HG03342 (cell line): ENCODE data around the gene SH2D1A.
A peak's percentile ranks its signal among the peaks of the same experiment; 100 is the strongest.
"Not testable (repeated sequence)": the region's sequence is repeated elsewhere in the genome, so short reads cannot be mapped to it uniquely, and the experiment has no call there.

Experiments used
- ATAC-seq: cut with Tn5 transposase; IDR thresholded peaks from one replicate; pipeline ENCODE4 v1.9.1; 2021; ENCODE audit warnings: mild to moderate bottlenecking, moderate library complexity; ENCODE audit not compliant: unreplicated experiment

Gene SH2D1A

DNA sequence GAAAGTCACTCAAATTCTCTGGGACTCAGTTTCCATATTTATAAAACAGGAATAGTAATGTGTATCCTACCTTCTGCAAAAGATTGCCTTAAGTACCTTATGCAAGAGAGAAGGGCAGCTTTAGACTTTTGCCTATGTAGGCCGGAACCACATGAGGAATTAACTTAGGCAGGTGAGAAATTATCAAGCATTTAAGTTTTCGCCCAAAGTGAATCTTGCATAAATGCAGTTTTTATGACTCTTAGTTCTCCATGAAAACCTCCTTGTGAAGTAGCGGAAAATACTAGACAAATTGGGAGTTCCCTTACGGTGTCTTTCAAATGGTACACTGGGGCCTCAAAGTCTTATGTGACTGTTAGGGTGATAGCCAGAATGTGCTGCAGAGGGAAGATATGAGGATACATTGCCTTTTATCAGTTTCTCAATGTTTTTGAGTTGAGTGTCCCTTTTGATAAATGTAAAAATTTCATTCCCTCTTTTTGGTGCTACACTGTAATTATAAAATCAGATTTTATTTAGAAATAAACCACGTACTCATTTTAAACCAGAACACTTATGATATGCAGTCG is 2.6 kb downstream of the SH2D1A start:
- ATAC-seq: no peak

DNA sequence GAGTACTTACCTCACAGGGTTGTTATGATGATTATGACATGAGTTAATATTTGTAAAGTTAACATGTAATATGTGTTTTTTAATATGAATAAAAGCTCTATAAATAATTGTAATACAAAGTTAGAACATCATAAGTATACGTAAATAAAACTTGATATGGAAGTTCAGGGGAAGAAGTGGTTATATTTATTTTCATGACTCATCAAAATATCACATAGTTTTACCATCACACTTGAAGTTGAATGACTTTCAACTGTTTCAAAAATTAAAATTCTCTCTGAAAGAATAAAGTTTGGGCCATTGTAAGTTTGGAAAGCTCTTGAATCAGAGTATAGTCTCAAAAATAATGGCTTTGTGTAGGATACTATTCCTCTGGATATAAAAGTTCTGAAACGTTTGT is 8.3 kb downstream of the SH2D1A start:
- ATAC-seq: no peak

DNA sequence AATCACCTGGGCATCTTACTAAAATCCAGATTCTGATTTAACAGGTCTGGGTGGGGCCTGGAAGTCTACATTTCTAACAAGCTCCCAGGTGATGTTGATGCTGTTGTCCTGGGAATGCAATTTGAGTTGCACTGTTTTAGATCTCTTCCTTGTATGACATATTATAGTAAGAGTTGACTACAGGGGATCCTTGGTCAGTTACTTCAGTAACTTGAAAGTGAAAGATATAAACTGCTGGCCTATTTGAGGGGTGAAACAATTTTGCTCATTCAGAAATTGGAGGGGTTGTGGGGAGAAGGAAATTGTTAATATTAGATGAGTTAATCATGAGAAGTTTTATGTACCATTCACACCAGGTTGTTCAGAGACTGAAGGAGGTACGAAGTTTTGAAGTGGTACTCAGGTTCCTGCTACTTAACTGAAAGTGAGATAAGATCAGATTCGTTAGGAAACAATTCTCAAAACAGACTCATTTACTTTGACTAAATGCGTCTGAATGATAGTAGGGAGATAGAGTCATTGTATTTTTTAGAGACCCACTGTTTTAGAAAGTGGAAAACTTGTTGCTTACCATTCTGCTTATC is 12.5 kb downstream of the SH2D1A start:
- peak; percentile 57 for ATAC-seq

DNA sequence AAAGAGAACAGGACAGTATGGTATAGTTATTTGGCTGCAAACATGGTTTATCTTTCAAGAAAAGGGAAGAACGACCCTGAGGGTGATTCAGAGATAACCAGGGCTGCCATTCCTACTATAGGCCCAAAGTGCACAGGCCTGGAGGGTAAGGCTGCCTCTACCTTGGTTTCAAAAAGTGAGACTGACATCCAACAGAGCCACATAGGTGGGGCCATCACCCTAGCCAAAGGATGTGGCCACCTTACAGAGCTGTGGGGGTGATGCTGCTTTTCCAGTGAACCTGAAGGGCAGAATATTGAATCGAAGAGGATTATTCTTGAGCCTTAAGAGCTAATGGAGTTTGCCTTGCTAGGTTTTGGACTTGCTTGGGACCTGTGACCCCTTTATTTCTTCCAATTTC is 15.7 kb downstream of the SH2D1A start:
- ATAC-seq: no peak

DNA sequence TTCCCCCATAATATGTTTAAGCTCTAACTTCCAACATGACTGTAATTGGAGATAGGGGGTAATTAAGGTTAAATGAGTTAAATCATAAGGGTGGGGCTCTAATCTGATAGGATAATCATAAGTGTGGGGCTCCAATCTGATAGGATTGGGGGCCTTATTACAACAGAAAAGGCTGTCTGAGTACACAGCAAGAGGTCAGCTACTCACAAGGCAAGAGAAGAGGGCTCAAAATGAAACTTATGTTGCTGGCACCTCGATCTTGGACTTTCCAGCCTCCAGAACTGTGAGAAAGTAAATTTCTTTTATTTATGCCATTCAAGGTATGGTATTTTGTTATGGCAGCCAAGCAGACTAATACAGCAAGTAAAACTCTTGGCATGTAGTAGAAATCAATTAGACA is 16.4 kb downstream of the SH2D1A start:
- ATAC-seq: no peak

DNA sequence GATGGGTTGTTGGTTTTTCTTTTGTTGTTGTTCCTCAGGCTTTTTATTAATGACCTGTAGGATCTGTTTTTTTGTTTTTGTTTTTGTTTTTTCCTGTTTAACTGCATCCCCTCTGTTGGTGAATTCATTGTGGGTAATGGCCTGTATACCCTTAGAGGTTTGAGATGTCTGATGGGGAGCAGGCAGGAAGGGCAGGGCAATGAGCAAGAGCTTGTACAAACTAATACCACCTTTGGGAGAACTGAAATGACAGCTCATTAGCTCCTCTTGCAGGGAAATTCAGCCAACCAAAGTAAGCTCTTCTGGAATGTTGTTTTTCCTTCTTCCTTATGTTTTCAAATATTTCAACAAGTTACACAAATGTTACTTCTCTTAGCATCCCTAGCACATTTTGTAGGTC is 23.4 kb downstream of the SH2D1A start:
- ATAC-seq: no peak

DNA sequence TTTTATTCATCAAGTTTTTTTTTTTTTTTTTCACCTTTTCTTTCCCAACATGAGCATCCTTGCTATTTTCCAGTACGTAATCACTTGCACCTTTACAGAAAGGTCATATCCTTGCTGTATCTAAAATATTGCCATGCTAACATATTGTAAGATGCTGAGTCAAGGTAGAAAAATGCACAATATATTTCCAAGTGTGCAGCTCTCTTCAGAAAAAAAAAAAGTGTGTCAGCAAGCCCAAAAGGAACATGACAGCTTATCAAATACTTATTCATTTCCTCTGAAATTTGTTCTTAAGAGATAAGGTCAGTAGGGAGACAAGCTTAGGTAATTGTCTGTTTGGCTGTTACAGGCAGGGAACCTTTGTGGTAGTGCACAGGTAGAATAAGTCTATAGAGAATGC is 27.0 kb downstream of the SH2D1A start:
- ATAC-seq: no peak

DNA sequence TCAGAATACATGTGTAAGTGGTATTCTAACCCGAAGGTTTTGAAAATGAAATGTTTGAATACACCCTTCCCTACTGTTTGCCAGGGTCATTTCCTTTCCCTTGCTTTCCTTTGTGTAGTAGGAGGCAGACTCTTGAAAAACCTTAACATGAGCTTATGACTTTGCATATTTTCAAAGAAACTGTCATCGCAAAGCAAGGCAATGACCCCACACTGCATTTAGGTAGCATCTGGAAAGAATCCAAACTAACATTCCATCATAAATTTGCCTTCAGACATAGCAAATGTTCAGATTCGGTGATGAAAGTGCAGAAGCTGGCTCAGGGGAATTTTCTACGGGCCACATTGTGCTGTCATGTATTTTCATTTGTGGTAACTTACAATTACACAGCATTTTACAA is 32.3 kb downstream of the SH2D1A start:
- ATAC-seq: no peak

DNA sequence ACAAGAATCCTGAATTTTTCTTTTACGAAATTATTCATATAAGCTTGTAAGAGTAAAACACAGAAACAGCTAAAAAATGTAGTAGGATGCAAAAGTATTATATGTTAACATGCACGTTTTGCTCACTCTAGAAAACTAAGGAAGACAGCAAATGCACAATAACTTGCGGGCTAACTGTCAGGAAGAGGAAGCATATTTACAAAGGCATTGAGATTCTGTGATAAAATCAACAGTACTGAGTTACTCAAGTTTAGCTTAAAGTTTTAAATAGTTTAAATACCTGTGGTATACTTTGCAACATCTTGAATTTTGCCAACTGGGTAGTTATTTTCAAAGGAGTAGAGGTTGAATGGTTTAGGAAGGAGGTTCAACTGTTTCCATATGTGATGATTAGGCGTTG is 37.0 kb downstream of the SH2D1A start:
- ATAC-seq: no peak

DNA sequence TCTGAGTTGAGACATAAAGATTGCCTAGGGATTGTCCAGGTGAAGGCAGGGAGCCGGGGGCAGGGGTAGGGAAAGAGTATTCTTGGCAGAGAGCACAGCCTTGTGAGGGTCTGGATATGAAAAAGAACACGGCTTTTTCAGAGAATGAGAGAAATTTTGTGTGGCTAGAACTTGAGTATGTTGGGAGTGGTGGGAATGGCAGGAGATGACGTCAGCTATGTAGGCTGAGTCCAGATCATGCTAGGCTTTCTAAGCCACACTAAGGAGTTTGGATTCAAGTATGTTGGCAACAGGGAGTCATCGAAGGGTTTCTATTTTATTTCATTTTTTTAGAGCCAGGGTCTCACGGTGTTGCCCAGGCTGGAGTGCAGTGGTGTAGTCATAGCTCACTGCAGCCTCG is 40.0 kb downstream of the SH2D1A start:
- ATAC-seq: no peak

DNA sequence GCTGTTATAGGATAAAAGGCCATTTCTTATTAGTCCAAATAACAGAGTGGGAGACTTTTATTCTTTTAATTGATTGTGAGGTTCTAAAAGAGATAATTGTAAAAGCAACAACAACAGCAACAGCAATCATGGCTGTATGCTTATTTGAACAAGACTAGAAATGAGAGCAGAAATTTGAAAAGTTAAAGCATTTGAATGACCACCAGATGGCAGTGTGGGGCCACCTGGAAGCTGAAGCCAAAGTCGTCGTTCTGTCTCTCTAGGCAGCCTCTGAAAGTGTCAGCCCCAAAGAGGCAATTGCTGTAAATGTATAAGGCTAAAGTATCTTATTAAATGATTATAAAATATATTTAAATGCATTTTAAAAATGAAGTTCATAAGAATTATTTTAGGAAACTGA is 42.2 kb downstream of the SH2D1A start:
- ATAC-seq: peak; percentile 80

DNA sequence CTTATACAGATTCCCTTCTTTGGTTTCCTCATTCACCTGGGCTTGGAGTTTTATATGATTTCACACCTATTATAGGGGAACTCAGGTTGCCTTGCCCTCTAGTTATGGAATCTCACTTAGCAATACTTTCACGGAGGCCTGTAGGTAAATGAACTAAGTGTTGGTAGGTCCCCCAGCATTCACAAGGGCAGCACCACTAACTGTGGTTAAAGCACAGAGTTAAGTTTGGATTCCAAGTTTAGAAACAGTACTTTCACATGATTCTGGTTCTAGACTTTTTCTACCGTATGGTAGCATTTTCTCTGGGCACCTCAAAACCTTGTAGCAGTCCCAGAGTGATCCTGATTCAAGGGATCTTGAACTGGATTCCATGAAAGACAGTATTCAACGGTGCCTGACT is 46.4 kb downstream of the SH2D1A start:
- ATAC-seq: no peak

DNA sequence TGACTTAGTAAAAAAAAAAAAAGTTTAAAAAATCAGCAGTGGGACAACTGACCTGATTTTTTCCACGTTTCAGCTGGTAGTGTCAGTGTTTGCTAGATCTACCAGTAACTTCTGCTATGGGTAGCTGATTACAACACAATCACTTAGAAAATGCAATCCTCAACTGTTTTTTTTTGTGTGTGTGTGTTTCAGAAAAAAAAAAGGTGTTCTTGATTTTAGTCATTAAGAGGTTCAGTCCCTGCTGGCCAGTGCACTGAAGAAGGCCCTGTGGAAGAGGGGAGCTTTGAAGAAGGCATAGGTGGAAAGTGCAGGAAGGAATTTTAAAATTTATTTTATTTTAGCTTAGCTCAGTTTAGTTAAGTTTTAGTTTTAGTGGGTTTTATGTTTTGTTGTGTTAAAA is 46.9 kb downstream of the SH2D1A start:
- ATAC-seq: no peak

DNA sequence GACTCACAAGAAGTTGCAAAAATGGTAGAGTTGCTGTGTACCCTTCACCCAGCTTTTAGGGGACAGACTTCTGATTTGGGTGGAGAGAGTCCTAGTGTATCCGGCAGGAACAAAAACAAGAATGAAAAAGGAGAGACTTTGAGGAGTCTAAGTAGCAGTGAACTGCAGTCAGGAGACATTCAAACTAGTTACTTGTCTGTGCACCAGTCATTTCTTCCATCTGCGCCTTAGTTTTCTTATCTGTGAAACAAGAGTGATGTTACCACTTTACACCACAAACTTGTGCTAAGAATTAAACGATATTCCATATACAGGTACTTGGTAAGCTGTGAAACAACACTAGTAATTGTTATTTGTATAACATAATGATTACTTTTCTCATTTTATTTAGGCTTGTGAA is 47.3 kb downstream of the SH2D1A start:
- no peak for ATAC-seq

DNA sequence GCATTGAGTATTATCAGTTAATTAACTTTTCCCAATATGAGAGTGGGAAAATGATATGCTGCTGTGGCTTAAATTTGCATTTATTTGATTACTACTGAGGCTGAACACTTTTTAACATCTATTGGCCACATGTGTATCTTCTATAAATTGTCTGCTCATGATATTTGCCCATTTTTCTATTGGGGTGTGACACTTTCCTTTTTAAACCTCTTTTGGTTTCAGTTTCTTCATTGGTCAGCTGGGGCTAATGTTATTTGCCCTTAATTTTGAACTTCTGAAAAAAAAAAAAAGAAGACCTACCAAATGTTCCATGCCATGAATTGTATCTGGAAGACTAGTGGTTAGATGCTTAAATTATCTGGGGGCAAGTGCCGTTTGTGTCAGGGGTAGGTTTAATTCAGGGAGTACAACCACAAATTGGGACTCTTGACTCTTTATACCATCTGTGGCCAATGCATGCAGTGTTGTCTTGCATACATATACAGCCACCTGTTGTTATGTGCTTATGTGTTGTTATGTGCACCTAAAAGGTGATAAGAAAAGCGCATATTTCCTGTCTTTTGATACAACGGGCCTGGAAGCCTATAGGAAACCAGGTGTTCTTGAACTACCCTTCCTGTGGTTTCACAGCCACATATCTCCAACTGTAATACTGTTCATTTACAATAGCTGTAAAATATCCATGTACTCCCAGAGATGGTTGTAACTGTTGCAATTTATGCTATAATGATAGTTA is 49.0 kb downstream of the SH2D1A start:
- ATAC-seq: peak; percentile 66

DNA sequence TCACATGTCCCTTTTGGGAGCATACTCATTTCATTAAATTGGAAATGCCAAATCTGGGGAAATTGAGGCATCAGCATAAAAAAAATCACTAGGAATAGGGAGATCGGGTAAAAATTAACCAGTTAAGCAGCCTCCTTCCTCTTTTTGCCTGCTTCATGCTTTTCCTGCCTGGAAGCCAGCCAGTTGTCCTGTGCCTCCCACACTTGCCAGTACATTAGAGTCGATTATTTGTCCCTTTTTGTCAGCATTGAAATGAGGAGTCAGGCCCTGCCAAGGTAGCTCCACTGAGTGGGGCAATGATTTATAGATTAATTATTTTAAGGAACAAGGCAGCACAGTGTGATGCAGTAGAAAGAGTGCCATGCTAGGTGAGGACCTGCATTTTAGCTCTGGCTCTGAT is 55.3 kb downstream of the SH2D1A start:
- no peak for ATAC-seq

DNA sequence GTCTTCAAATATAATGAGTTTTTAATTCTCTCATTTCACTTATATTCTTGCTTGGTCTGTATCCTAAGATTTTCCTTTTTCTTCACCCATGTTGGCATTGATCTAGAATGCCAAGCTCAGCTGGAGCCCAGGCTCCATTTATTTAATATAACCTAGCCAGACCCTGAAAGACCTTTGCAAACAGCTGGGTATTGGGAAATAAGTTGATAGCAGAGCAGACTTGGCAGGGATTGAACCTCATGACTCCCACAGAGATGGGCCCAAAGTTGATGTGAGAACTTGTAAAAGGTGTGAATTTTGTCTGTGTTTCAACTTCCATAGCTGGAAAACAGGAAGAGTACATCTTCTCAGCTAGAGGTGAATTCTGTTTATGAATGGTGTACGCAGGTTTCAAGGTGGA is 59.5 kb downstream of the SH2D1A start:
- ATAC-seq: no peak

DNA sequence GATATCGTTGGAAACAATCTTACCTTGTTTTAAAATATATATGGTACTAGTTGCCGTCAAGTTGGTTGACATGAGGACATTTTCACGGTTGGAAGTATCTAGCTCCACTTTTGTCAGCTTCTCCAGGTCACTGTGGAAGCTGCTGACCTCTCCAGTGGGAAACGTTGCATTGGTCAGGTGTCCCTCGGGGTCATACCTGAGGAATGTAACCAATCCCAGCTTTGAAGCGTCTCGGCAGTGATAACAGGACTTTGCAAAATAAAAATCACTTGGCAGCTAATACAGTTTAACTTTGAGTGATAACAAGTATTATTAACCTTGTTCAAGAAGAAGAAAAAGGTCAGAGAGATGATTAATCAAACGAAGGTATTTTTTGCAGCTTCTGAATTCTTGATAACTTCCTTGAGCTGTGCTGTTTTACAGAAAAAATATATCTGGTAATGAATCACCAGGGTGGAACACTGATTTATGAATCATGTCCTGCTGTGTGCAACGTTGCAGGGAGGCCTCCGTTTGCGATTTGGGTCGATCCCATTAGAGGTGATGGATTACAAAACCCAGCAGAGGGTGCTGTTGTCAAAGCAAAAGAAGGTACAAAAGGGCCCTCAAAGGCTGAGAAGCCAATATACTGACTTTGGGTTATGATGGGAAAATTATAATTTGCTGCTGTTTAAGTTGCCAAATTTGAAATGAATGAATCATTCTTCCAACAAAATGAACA is 60.1 kb downstream of the SH2D1A start:
- peak; percentile 91 for ATAC-seq

DNA sequence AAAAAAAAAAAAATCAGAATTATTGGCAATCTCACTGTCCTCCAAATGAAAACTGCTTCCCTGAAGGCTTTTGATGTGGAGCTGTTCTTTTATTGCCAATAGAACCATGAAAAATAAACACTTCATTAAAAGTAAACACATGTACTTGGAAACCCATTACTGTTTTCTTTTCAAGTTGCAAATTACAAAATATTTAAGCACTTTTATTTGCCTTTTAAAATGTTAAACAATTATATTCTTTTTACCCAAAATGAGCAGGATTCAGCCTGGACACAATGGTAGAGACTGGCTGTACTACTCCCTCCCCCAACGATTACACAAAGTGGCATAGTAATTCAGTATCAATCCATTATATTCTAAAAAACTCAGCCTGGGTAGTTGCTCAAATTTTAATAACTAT is 60.9 kb downstream of the SH2D1A start:
- no peak for ATAC-seq

DNA sequence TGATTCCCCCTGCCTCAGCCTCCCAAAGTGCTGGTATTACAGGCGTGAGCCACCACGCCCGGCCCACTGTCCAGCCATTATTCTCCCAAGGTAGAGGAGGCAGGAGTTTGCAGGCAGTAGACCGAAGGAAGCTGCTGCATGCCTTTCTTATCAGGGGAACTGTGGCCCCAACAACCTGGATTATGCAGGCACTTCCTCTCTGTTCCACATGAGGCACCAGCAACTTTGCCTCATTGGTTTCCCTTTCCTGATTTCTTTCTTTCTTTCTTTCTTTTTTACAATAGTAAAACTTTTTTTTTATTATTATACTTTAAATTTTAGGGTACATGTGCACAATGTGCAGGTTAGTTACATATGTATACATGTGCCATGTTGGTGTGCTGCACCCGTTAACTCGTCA is 62.0 kb downstream of the SH2D1A start:
- not testable (repeated sequence) for ATAC-seq

DNA sequence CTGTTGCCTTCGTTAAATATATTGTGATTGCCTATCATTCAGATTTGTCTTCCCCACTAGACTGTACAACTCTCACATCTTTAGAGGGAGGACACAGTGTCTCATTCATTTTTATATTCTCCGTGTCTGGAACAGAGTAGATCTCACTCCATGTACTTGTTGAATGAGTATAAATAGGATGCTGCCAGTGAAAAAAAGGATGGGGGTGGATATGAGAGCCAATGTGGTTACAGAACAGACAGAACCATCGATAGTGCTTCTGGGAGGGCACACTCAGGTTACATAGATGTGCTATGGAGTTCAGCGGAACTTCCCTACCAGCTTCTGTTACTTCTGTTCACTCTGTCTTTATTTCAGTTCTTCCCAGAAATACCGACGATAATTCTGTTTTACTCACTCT is 66.9 kb downstream of the SH2D1A start:
- ATAC-seq: no peak

DNA sequence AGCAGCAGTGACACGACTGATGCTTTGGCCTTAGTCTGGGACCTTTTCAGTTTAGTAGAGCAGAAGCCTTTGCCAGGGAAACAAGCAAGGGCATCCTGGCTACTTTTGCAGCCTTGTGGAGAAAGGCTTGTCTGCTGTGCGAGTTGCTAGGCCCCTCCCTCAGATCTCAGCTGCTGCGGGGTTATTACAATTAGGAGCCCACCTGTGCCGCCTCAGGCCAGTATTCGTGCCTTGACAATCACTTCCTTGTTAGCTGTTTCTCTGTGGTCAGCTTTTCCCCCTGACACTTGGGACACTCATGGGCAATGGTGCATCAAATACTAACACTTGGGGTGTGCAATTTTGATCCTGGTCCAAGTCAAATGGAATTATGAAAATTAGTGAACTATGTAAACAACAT is 67.9 kb downstream of the SH2D1A start:
- no peak for ATAC-seq
